ENCODE results near the gene FGF22. TPM values are rescaled to one million over a fixed set of nuclear protein-coding genes. Genes with fewer than 3 reads are reported as not detected.
A peak's percentile ranks its signal among the peaks of the same experiment; 100 is the strongest.

FGF22 gene
- total and polyA plus RNA-seq, 2 of the 4 experiments (the other 2 are of a cell fraction) = 0.14 TPM; not detected in 1

DNA sequence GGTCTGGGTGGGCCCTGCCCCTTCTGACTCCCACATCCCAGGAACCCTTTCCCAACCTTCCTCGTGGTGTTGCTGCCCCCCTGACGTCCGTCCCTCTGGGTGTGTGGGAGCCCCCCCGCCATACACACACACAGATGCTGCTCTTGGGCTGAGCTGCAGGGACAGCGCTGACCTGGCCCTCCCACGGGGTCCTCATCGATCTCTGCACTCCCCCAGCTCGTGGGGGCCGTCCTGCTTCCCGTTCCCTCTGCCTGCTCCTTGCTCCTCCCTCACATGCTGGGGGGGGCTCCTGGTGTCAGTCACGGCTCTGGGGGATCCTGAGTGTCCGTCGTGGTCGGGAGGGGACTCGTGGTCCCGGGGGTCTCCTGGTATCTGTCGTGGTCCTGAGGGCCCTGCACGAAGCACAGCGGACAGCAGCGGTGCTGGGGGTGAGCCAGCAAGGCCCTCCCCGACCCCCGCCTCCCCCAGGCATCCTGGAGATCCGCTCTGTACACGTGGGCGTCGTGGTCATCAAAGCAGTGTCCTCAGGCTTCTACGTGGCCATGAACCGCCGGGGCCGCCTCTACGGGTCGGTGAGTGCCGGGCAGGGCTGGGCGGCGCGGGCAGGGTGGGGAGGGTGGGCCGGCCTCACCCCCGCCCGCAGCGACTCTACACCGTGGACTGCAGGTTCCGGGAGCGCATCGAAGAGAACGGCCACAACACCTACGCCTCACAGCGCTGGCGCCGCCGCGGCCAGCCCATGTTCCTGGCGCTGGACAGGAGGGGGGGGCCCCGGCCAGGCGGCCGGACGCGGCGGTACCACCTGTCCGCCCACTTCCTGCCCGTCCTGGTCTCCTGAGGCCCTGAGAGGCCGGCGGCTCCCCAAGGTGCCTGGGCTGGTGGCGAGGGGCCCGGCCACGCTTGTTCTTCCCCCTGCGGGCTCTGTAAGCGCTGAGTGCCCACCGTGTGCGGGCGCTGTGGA is 3.4 kb downstream of the FGF22 start:
- no TSS peak for BruUV-seq (replicated peaks)
- DNase-seq (no peak), ATAC-seq (ENCODE audit: low read depth) (no peak)
- Histone ChIP-seq H3K23ac (ENCODE audit: low read depth, low read length) (no peak overlapping the region), H3K27ac (ENCODE audit: insufficient read depth, low read length) (no peak overlapping the region), H4K20me1 (ENCODE audit: insufficient read depth, low read length) (peaks cover 5% of the 10 kb centered on the region; the same call in 1 of the 2 replicates), H3K4me3 (ENCODE audit: insufficient read depth, low read depth, low read length) (no peak overlapping the region), H3K27me3 (ENCODE audit: control insufficient read depth, insufficient read depth, low read length) (no peaks in the 10 kb centered on the region), H3K56ac (ENCODE audit: extremely low read depth, insufficient read depth, low read length) (no peak overlapping the region), H2BK15ac (ENCODE audit: low read depth, low read length) (no peak overlapping the region), H2BK5ac (ENCODE audit: low read depth, low read length, poor library complexity, severe bottlenecking) (no peak overlapping the region), H4K91ac (ENCODE audit: insufficient read depth, low read depth, low read length) (no peak overlapping the region), H4K5ac (ENCODE audit: low read depth, low read length) (no peak overlapping the region), H2BK120ac (ENCODE audit: low read depth, low read length) (no peak overlapping the region), H3K9me3 (ENCODE audit: control insufficient read depth, insufficient read depth, low read length) (no peaks in the 10 kb centered on the region), H2AK9ac (replicated peaks; ENCODE audit: low read depth, low read length, poor library complexity) (peak overlapping the region; percentile 28), H3K4me1 (ENCODE audit: control insufficient read depth, insufficient read depth, low read length) (peaks cover 3% of the 10 kb centered on the region), H3K9me1 (ENCODE audit: insufficient read depth, low read length) (no peaks in the 10 kb centered on the region), H3K9ac (ENCODE audit: low read depth, low read length) (no peak overlapping the region), H2AK5ac (ENCODE audit: low read depth, low read length) (no peak overlapping the region; the same call in 1 of the 2 replicates), H4K8ac (ENCODE audit: low read depth in 2 of 2, low read length in 2 of 2) (no peak overlapping the region), H2BK20ac (ENCODE audit: low read depth, low read length) (no peak overlapping the region), H3K4ac (ENCODE audit: low read depth, low read length) (no peak overlapping the region), H3K36me3 (ENCODE audit: control insufficient read depth, insufficient read depth, low read length) (peaks cover 28% of the 10 kb centered on the region), H2AFZ (replicated peaks; ENCODE audit: low read length, poor library complexity) (no peak overlapping the region), H3K14ac (replicated peaks; ENCODE audit: low read depth, low read length) (no peak overlapping the region), H3K18ac (ENCODE audit: low read depth, low read length) (no peak overlapping the region), H3K4me2 (ENCODE audit: low read depth, low read length) (no peak overlapping the region), H3K79me1 (ENCODE audit: low read depth in 1 of 2, low read length in 2 of 2) (no peaks in the 10 kb centered on the region; a peak in 1 of 4 replicates)
- WGBS, 2 experiments (ENCODE audit: extremely low coverage in 2 of 2, insufficient read length in 1 of 2) = 83% methylated on average over 38 of the region's 70 CpGs; no CpG with 5 or more reads in 1 of the 2 experiments
- CTCF ChIA-PET = no interaction called here
- in situ Hi-C loops (cut with MboI; ENCODE audit: low sequenced_read_pairs) (no loop called here), intact Hi-C loops (cut with micrococcal nuclease) (no loop called here), dilution Hi-C loops (cut with HindIII; ENCODE audit: low sequenced_read_pairs, unreplicated experiment) (no loop called here)
- POLR2A ChIA-PET (ENCODE audit: unreplicated experiment) = no interaction called here
- no peak for TF ChIP-seq MAZ (IDR thresholded peaks at IDR 0.05; ENCODE audit: borderline replicate concordance, low read depth, low read length)
- TF ChIP-seq RCOR1 (IDR thresholded peaks at IDR 0.05; ENCODE audit: insufficient replicate concordance, low read length) = no peak

All from IMR-90 (cell line).